Tibial nerve (tissue), 4 donors: ENCODE results near the gene SMARCA4. TPM values are rescaled to one million over a fixed set of nuclear protein-coding genes. Genes with fewer than 3 reads are reported as not detected.

Experiments used
- DNase-seq, 2 donors: peaks; one replicate each; pipeline ENCODE4 v3.0.0-alpha.2; 2019; ENCODE audit warnings: low spot score in 2 of 2
- H3K27ac ChIP-seq, 4 donors: fragments of 200-600 bp; sonication (generic) in 3 of 4; one replicate each; pipeline ENCODE4 v1.5.1; 2017 to 2019; ENCODE audit warnings: mild to moderate bottlenecking in 1 of 4
- H3K27me3 ChIP-seq, 2 donors: fragments of 200-600 bp; sonication (generic) in 1 of 2; one replicate each; pipeline versions ENCODE4 v1.5.1 to v1.6.0; 2017 to 2019
- H3K36me3 ChIP-seq, 3 donors: fragments of 200-600 bp; sonication (generic); one replicate each; pipeline ENCODE4 v1.5.1; 2018 to 2019
- H3K4me1 ChIP-seq, 4 donors: fragments of 200-600 bp; sonication (generic) in 3 of 4; one replicate each; pipeline ENCODE4 v1.5.1; 2017 to 2019
- H3K4me3 ChIP-seq, 4 donors: fragments of 200-600 bp; sonication (generic) in 3 of 4; one replicate each; pipeline ENCODE4 v1.5.1; 2017 to 2019; ENCODE audit warnings: mild to moderate bottlenecking in 1 of 4, moderate library complexity in 1 of 4
- H3K9me3 ChIP-seq, 4 donors: fragments of 200-600 bp; sonication (generic) in 3 of 4; one replicate each; pipeline ENCODE4 v1.5.1; 2017 to 2019
- CTCF ChIP-seq, 5 experiments: fragments of 200-600 bp in 3 of 5; fragments of 450-650 bp in 2 of 5; sonication (generic) in 3 of 5; IDR thresholded peaks; one replicate each; pipeline ENCODE4 v1.5.1; 2016 to 2019; ENCODE audit warnings: antibody characterized with exemption in 5 of 5, mild to moderate bottlenecking in 3 of 5, moderate library complexity in 2 of 5
- EP300 ChIP-seq, 2 donors: sonication (generic); formaldehyde crosslinking; IDR thresholded peaks; one replicate each; pipeline ENCODE4 v1.6.1; 2017; ENCODE audit warnings: antibody characterized with exemption in 2 of 2, mild to moderate bottlenecking in 1 of 2
- POLR2A ChIP-seq, 2 donors: fragments of 450-650 bp; IDR thresholded peaks; one replicate each; pipeline ENCODE4 v1.6.1; 2017; ENCODE audit warnings: antibody characterized with exemption in 2 of 2, mild to moderate bottlenecking in 2 of 2, moderate library complexity in 2 of 2
- WGBS, 2 donors: methylation state at CpG; one replicate each; pipeline ENCODE4 v1.1.5; 2018; 5-methylcytosine and 5-hydroxymethylcytosine counted together
- total RNA-seq, 4 donors: library from RNA; depleted of rRNA; stranded (reverse); fragments of >200 nt; gene quantifications; one replicate each; pipeline ENCODE4 v1.1.0, GENCODE V29; 2016

The SMARCA4 gene
- total RNA-seq, 4 donors from 2014 or later = 54.2 to 122 (median 73.9) TPM

GRCh38 chr19:11063434-11063833, 102.6 kb downstream of the SMARCA4 start:
- peaks cover 0 to 91% (median 0%) of the 10 kb centered on the region in 3 donors for H3K36me3 ChIP-seq
- TF ChIP-seq CTCF (IDR thresholded peaks at IDR 0.05) (no peak), EP300 (IDR thresholded peaks at IDR 0.05) (no peak), POLR2A (IDR thresholded peaks at IDR 0.05) (no peak)
- WGBS, 2 donors = 78 to 83% methylated on average over 3 of the region's 3 CpGs
- H3K27ac ChIP-seq = no peak overlapping the region
- no peaks in the 10 kb centered on the region for H3K4me1 ChIP-seq
- H3K27me3 ChIP-seq = no peaks in the 10 kb centered on the region
- no peak overlapping the region for H3K4me3 ChIP-seq
- H3K9me3 ChIP-seq = peaks cover 0 to 10% (median 0%) of the 10 kb centered on the region in 4 donors
- no peak for DNase-seq

DNA sequence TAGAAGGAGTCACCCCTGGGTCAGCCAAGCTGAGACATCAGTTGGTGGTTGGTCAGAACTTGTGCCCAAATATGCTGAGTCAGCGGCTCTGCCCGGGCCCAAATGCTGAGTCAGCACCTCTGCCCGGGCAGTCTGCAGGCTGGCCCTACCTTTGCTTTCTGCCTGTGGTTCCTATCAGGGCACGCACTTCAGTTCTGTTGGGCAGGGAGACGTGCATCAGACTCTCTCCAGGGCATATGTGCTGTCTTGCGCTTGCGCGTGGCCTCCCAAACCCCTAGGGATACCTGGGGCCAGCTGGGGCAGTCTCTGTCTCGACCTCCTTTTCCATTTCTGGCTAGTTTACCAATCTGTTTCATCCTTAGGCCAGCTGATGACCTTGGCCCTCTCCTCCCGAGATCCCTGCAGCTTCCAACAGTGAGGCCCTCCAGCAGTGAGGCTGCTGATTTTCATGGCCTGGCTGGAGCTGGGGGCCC, 104.0 kb downstream of the SMARCA4 start:
- Histone ChIP-seq H3K9me3 (peaks cover 0 to 10% (median 0%) of the 10 kb centered on the region in 4 donors), H3K27me3 (no peaks in the 10 kb centered on the region), H3K36me3 (peaks cover 0 to 77% (median 0%) of the 10 kb centered on the region in 3 donors), H3K27ac (no peak overlapping the region), H3K4me1 (no peaks in the 10 kb centered on the region), H3K4me3 (no peak overlapping the region)
- DNase-seq = no peak
- no peak for TF ChIP-seq EP300 (IDR thresholded peaks at IDR 0.05)
- no peak for TF ChIP-seq POLR2A (IDR thresholded peaks at IDR 0.05)
- TF ChIP-seq CTCF (IDR thresholded peaks at IDR 0.05) = no peak
- 72 to 88% methylated on average over 7 to 10 of the region's 10 CpGs for WGBS, 2 donors

GRCh38 chr19:11066326-11066725, 105.5 kb downstream of the SMARCA4 start:
- H3K27me3 ChIP-seq = no peaks in the 10 kb centered on the region
- TF ChIP-seq CTCF (IDR thresholded peaks at IDR 0.05) = no peak
- TF ChIP-seq POLR2A (IDR thresholded peaks at IDR 0.05) = no peak
- TF ChIP-seq EP300 (IDR thresholded peaks at IDR 0.05) = no peak
- H3K27ac ChIP-seq = no peak overlapping the region
- DNase-seq = no peak
- 87 to 89% methylated on average over 5 of the region's 5 CpGs for WGBS, 2 donors
- H3K36me3 ChIP-seq = peaks cover 0 to 63% (median 0%) of the 10 kb centered on the region in 3 donors
- peaks cover 0 to 10% (median 0%) of the 10 kb centered on the region in 4 donors for H3K9me3 ChIP-seq
- H3K4me1 ChIP-seq = no peaks in the 10 kb centered on the region
- H3K4me3 ChIP-seq = no peak overlapping the region

DNA sequence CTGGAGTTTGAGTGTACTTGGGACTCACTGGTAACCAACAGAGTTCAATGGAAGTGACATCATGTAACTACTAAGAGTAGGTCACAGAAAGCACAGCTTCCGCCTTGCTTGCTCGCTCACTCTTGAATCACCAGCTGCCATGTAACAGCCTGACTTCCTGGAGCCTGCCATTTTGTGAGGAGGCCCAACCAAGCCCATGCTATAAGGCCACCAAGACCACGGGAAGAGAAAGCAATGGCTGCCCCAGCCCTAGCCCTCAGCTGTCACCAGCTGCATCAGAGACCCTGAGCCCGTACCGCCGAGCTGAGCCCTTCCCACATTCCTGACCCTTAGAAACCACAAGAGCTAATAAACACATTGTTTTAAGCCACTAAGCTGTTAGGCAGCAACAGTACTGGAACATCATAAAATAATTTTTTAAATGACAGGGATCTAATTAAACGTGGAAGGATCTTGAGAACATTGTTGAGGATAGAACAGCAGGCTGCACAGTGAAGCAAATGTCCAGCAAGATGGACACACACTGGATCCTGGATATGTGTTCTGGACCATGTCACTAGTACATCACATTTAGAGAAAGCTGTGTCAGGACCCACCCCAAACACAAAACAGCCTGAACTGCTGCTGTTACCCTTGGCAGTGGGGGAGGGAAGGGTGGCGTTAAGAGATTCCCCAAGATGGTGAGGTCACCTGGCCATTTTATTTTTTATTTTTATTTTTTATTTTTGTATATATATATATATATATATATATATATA, 106.7 kb downstream of the SMARCA4 start:
- no peak overlapping the region for H3K27ac ChIP-seq
- H3K9me3 ChIP-seq = peaks cover 0 to 10% (median 0%) of the 10 kb centered on the region in 4 donors
- no peak overlapping the region for H3K4me3 ChIP-seq
- H3K36me3 ChIP-seq = peaks cover 0 to 50% (median 0%) of the 10 kb centered on the region in 3 donors
- TF ChIP-seq EP300 (IDR thresholded peaks at IDR 0.05) (no peak), POLR2A (IDR thresholded peaks at IDR 0.05) (no peak), CTCF (IDR thresholded peaks at IDR 0.05) (no peak)
- 94 to 95% methylated on average over 8 of the region's 8 CpGs for WGBS, 2 donors
- no peaks in the 10 kb centered on the region for H3K4me1 ChIP-seq
- H3K27me3 ChIP-seq = no peaks in the 10 kb centered on the region
- no peak for DNase-seq

- Histone ChIP-seq H3K27ac (no peak overlapping the region), H3K4me1 (no peaks in the 10 kb centered on the region), H3K9me3 (peaks cover 0 to 10% (median 0%) of the 10 kb centered on the region in 4 donors), H3K4me3 (no peak overlapping the region), H3K27me3 (no peaks in the 10 kb centered on the region), H3K36me3 (peaks cover 0 to 33% (median 0%) of the 10 kb centered on the region in 3 donors)
- 79 to 88% methylated on average over 9 of the region's 9 CpGs for WGBS, 2 donors
- DNase-seq = no peak
- TF ChIP-seq POLR2A (IDR thresholded peaks at IDR 0.05) (no peak), CTCF (IDR thresholded peaks at IDR 0.05) (no peak), EP300 (IDR thresholded peaks at IDR 0.05) (no peak)
Observed at GRCh38 chr19:11069561-11069960, 108.7 kb downstream of the SMARCA4 start.
